HEK293T (cell line): ENCODE measurements around the gene UTP20.

Experiments used
- CTCF ChIA-PET: fragments of 350-600 bp; formaldehyde crosslinking; extraction: SDS; loops from one replicate; lab custom pipeline; 2021; ENCODE audit warnings: antibody characterized with exemption, inconsistent platforms; lab: Yijun Ruan, JAX
- POLR2A ChIA-PET: fragments of 350-600 bp; formaldehyde crosslinking; extraction: SDS; loops from one replicate; lab custom pipeline; 2020; ENCODE audit warnings: antibody characterized with exemption, inconsistent platforms; lab: Yijun Ruan, JAX
- DNase-seq: peaks from one replicate; pipeline ENCODE4 v3.0.0; 2012; ENCODE audit warnings: mixed read lengths; ENCODE audit errors: extremely low spot score
- ARNT ChIP-seq: fragments of 450-650 bp; IDR thresholded peaks from 2 replicates; pipeline ENCODE4 v1.6.1; 2017; ENCODE audit warnings: mild to moderate bottlenecking
- BHLHE40 ChIP-seq: fragments of 450-650 bp; IDR thresholded peaks from 2 replicates; pipeline ENCODE4 v1.6.1; 2016; ENCODE audit warnings: mild to moderate bottlenecking, moderate library complexity, borderline replicate concordance
- CTBP1 ChIP-seq: fragments of 450-650 bp; IDR thresholded peaks from 2 replicates; pipeline ENCODE4 v1.6.1; 2016; ENCODE audit warnings: borderline replicate concordance
- ELF4 ChIP-seq: fragments of 450-650 bp; IDR thresholded peaks from 2 replicates; pipeline ENCODE4 v1.6.1; 2017; ENCODE audit warnings: antibody characterized with exemption
- FOXA1 ChIP-seq: fragments of 450-650 bp; IDR thresholded peaks from 2 replicates; pipeline ENCODE4 v1.6.1; 2016; ENCODE audit warnings: mild to moderate bottlenecking
- FOXK2 ChIP-seq: fragments of 450-650 bp; IDR thresholded peaks from 2 replicates; pipeline ENCODE4 v1.6.1; 2016; ENCODE audit warnings: mild to moderate bottlenecking
- FOXM1 ChIP-seq: fragments of 450-650 bp; IDR thresholded peaks from 2 replicates; pipeline ENCODE4 v1.6.1; 2017; ENCODE audit warnings: mild to moderate bottlenecking, borderline replicate concordance
- HDGF ChIP-seq: fragments of 450-650 bp; IDR thresholded peaks from 2 replicates; pipeline ENCODE4 v1.6.1; 2017; ENCODE audit warnings: antibody characterized with exemption, borderline replicate concordance
- L3MBTL2 ChIP-seq: fragments of 450-650 bp; conservative IDR thresholded peaks from 2 replicates; pipeline ENCODE4 v1.6.1; 2016; ENCODE audit warnings: mild to moderate bottlenecking
- LEF1 ChIP-seq: fragments of 450-650 bp; IDR thresholded peaks from 2 replicates; pipeline ENCODE4 v1.6.1; 2017; ENCODE audit warnings: mild to moderate bottlenecking, borderline replicate concordance
- NFRKB ChIP-seq: fragments of 450-650 bp; IDR thresholded peaks from 2 replicates; pipeline ENCODE4 v1.6.1; 2016; ENCODE audit warnings: mild to moderate bottlenecking, moderate library complexity
- SP1 ChIP-seq: fragments of 450-650 bp; IDR thresholded peaks from 2 replicates; pipeline ENCODE4 v1.6.1; 2017
- SUZ12 ChIP-seq: fragments of 450-650 bp; IDR thresholded peaks from 2 replicates; pipeline ENCODE4 v1.6.1; 2016; ENCODE audit warnings: mild to moderate bottlenecking
- TARDBP ChIP-seq: fragments of 450-650 bp; IDR thresholded peaks from 2 replicates; pipeline ENCODE4 v1.6.1; 2016
- ZNF384 ChIP-seq: fragments of 450-650 bp; IDR thresholded peaks from 2 replicates; pipeline ENCODE4 v1.6.1; 2016
- TF ChIP-seq, protein P1 (sequence below): fragments of 450-650 bp; IDR thresholded peaks from 2 replicates; pipeline ENCODE4 v1.6.1; 2016

UTP20 gene

DNA sequence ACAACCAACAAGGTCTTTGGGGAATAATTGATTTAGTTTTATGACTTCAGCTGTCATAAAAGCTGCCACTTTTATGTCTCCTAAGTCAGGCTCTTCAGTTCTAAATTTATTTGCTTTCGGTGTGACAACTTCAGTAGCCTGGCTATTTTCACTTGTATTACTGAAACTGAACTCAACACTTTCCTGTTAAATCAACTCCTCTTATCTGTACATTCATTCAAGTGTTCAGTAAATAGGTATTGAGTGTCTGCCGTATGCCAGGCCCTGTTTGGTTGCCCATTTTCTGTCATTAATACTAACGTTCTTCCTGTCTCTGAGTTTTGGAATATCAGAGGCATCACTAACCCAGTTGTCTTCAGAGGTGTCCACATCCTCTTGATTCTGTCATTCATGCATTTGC is 7.5 kb downstream of the UTP20 start:
- no peak for DNase-seq
- ChIA-PET POLR2A (interaction anchor here (0.5 kb wide), 1 partner anchor 197 kb away, joined by 3 read pairs; no protein-coding TSS in a partner anchor), CTCF (no interaction called here)
- TF ChIP-seq FOXA1: no peak
- TF ChIP-seq ARNT: no peak
- no peak for TF ChIP-seq ZNF384
- TF ChIP-seq HDGF: no peak
- no peak for TF ChIP-seq NFRKB
- no peak for TF ChIP-seq SP1
- no peak for TF ChIP-seq TARDBP
- TF ChIP-seq SUZ12: no peak
- no peak for TF ChIP-seq ELF4
- TF ChIP-seq L3MBTL2: no peak
- TF ChIP-seq FOXK2: no peak
- no peak for TF ChIP-seq LEF1
- TF ChIP-seq BHLHE40: no peak
- TF ChIP-seq FOXM1: no peak
- TF ChIP-seq, protein P1, sequence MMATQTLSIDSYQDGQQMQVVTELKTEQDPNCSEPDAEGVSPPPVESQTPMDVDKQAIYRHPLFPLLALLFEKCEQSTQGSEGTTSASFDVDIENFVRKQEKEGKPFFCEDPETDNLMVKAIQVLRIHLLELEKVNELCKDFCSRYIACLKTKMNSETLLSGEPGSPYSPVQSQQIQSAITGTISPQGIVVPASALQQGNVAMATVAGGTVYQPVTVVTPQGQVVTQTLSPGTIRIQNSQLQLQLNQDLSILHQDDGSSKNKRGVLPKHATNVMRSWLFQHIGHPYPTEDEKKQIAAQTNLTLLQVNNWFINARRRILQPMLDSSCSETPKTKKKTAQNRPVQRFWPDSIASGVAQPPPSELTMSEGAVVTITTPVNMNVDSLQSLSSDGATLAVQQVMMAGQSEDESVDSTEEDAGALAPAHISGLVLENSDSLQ: no peak
- no peak for TF ChIP-seq CTBP1

GRCh38 chr12:101297661-101298060 is 17.8 kb downstream of the UTP20 start:
- ChIA-PET POLR2A (no interaction called here), CTCF (no interaction called here)
- TF ChIP-seq SUZ12 (no peak), TARDBP (no peak), ELF4 (no peak), FOXM1 (no peak), L3MBTL2 (no peak), LEF1 (no peak)
- DNase-seq: no peak

DNA sequence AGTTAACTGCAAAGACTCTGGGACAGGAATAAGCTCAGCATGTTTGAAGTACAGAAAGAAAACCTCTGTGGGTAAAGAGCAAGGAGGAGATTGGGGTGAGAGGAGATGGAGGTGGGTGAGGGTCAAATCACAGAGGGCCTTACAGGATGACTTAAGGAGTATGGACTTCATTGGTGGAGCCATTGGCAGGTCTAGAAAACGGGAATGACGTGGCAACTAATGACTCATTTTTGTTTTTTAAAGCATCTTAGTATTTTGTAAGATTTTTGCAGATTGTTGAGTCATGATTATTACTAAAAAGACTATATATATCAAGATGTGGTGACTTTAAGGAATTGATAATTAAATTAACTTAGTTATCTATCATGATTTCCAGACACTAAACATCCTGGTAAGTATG is 18.5 kb downstream of the UTP20 start:
- no peak for DNase-seq
- TF ChIP-seq ARNT: no peak
- no peak for TF ChIP-seq SUZ12
- no peak for TF ChIP-seq ELF4
- TF ChIP-seq SP1: no peak
- TF ChIP-seq LEF1: no peak
- TF ChIP-seq FOXM1: no peak
- no peak for TF ChIP-seq NFRKB
- TF ChIP-seq, protein P1: no peak
- no peak for TF ChIP-seq TARDBP
- ChIA-PET CTCF (no interaction called here), POLR2A (no interaction called here)

- ChIA-PET CTCF (no interaction called here), POLR2A (no interaction called here)
- no peak for DNase-seq
- no peak for TF ChIP-seq ZNF384
- no peak for TF ChIP-seq TARDBP
- no peak for TF ChIP-seq SUZ12
- no peak for TF ChIP-seq ELF4
- no peak for TF ChIP-seq FOXK2
- TF ChIP-seq, protein P1: no peak
- no peak for TF ChIP-seq LEF1
- no peak for TF ChIP-seq HDGF
- TF ChIP-seq CTBP1: no peak
- TF ChIP-seq FOXA1: no peak
- no peak for TF ChIP-seq FOXM1
- no peak for TF ChIP-seq ARNT
- no peak for TF ChIP-seq BHLHE40
Observed at GRCh38 chr12:101299346-101299745, 19.4 kb downstream of the UTP20 start.

- POLR2A ChIA-PET: no interaction called here
- no peak for TF ChIP-seq ZNF384
- no peak for TF ChIP-seq L3MBTL2
- TF ChIP-seq ARNT: no peak
- no peak for TF ChIP-seq TARDBP
- no peak for TF ChIP-seq LEF1
- TF ChIP-seq FOXA1: no peak
- no peak for TF ChIP-seq BHLHE40
- no peak for TF ChIP-seq FOXK2
- TF ChIP-seq HDGF: no peak
- CTCF ChIA-PET: no interaction called here
- no peak for DNase-seq
Observed at GRCh38 chr12:101299931-101300330, 20.0 kb downstream of the UTP20 start.

GRCh38 chr12:101302741-101303140 is 22.8 kb downstream of the UTP20 start:
- DNase-seq: no peak
- ChIA-PET CTCF (no interaction called here), POLR2A (no interaction called here)
- no peak for TF ChIP-seq ELF4
- TF ChIP-seq FOXK2: no peak
- no peak for TF ChIP-seq TARDBP
- no peak for TF ChIP-seq SUZ12
- no peak for TF ChIP-seq FOXM1
- TF ChIP-seq L3MBTL2: no peak
- no peak for TF ChIP-seq FOXA1
- TF ChIP-seq ZNF384: no peak
- no peak for TF ChIP-seq HDGF
- TF ChIP-seq CTBP1: no peak
- TF ChIP-seq SP1: no peak
- no peak for TF ChIP-seq BHLHE40
- no peak for TF ChIP-seq ARNT
